Smooth muscle cell (in vitro differentiated cells): ENCODE results near the gene ELFN1. TPM values are rescaled to one million over a fixed set of nuclear protein-coding genes. Genes with fewer than 3 reads are reported as not detected.

Source experiments
- DNase-seq: peaks from one replicate; lab custom pipeline; 2025; ENCODE audit not compliant: unreplicated experiment; lab: John Stamatoyannopoulos, UW
- H2AFZ ChIP-seq: fragments of 200-600 bp; sonication (generic); 2 replicates; pipeline ENCODE4 v1.6.0; 2016; ENCODE audit warnings: antibody characterized with exemption, low read depth, mild to moderate bottlenecking
- H3F3A ChIP-seq: fragments of 200-600 bp; sonication (generic); 2 replicates; pipeline ENCODE4 v1.6.0; 2017; ENCODE audit warnings: antibody characterized with exemption, low read depth
- H3K27ac ChIP-seq: fragments of 200-600 bp; sonication (generic); 2 replicates; pipeline ENCODE4 v1.5.1; 2016; ENCODE audit warnings: low read depth, mild to moderate bottlenecking
- H3K27me3 ChIP-seq: fragments of 200-600 bp; sonication (generic); 2 replicates; pipeline ENCODE4 v1.6.1; 2016; ENCODE audit warnings: low read depth, mild to moderate bottlenecking
- H3K36me3 ChIP-seq: fragments of 200-600 bp; sonication (generic); 2 replicates; pipeline ENCODE4 v1.5.1; 2016; ENCODE audit warnings: low read depth
- H3K4me1 ChIP-seq: fragments of 200-600 bp; sonication (generic); 2 replicates; pipeline ENCODE4 v1.5.1; 2016; ENCODE audit warnings: low read depth
- H3K4me2 ChIP-seq: fragments of 200-600 bp; sonication (generic); 2 replicates; pipeline ENCODE4 v1.6.0; 2016; ENCODE audit warnings: mild to moderate bottlenecking
- H3K4me3 ChIP-seq: fragments of 200-600 bp; sonication (generic); 2 replicates; pipeline ENCODE4 v1.5.1; 2016; ENCODE audit warnings: mild to moderate bottlenecking
- H3K79me2 ChIP-seq: fragments of 200-600 bp; sonication (generic); 2 replicates; pipeline ENCODE4 v1.6.0; 2016; ENCODE audit warnings: low read depth, mild to moderate bottlenecking
- H3K9ac ChIP-seq: fragments of 200-600 bp; sonication (generic); 2 replicates; pipeline ENCODE4 v1.6.0; 2016; ENCODE audit warnings: low read depth
- H3K9me3 ChIP-seq: fragments of 200-600 bp; sonication (generic); replicated peaks from 2 replicates; pipeline ENCODE4 v1.5.1; 2016; ENCODE audit warnings: low read depth
- H4K20me1 ChIP-seq: fragments of 200-600 bp; sonication (generic); 2 replicates; pipeline ENCODE4 v1.6.0; 2016; ENCODE audit warnings: low read depth
- WGBS: methylation state at CpG from one replicate; pipeline ENCODE4 v1.1.7; 2016; ENCODE audit warnings: low lambda C conversion rate; 5-methylcytosine and 5-hydroxymethylcytosine counted together
- polyA plus RNA-seq: library from polyadenylated mRNA; unstranded; fragments of >200 nt; fragmentation: Nextera tagmentation; extraction: Ambion mirVana; gene quantifications from 2 replicates; pipeline ENCODE4 v1.2.1, GENCODE V29; 2016
- total RNA-seq: library from RNA; depleted of rRNA; stranded (reverse); fragments of >200 nt; gene quantifications from 2 replicates; pipeline ENCODE4 v1.2.3, GENCODE V29; 2014
- TF ChIP-seq, protein P1 (sequence below): fragments of 200-600 bp; sonication (generic); IDR thresholded peaks from 2 replicates; pipeline ENCODE4 v1.5.1; 2017; ENCODE audit warnings: borderline replicate concordance, mild to moderate bottlenecking, antibody characterized with exemption; ENCODE audit not compliant: insufficient read depth, poor library complexity, severe bottlenecking

The ELFN1 gene
- total and polyA plus RNA-seq, 2 experiments from 2014 or later, result 4.2 to 6.2 TPM

DNA sequence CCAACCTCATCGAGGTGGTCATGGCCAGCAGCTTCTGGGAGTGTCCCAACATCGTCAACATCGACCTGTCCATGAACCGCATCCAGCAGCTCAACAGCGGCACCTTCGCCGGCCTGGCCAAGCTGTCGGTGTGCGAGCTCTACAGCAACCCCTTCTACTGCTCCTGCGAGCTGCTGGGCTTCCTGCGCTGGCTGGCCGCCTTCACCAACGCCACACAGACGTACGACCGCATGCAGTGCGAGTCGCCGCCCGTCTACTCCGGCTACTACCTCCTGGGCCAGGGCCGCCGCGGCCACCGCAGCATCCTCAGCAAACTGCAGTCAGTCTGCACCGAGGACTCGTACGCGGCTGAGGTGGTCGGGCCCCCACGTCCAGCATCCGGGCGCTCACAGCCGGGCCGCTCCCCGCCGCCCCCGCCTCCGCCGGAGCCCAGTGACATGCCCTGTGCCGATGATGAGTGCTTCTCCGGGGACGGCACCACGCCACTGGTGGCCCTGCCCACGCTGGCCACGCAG is 75.0 kb downstream of the ELFN1 start:
- no peaks in the 10 kb centered on the region for H3K36me3 ChIP-seq
- H3K4me1 ChIP-seq, result no peaks in the 10 kb centered on the region
- H3K79me2 ChIP-seq, result no peaks in the 10 kb centered on the region
- no peaks in the 10 kb centered on the region for H3F3A ChIP-seq
- DNase-seq, result no peak
- TF ChIP-seq, protein P1, sequence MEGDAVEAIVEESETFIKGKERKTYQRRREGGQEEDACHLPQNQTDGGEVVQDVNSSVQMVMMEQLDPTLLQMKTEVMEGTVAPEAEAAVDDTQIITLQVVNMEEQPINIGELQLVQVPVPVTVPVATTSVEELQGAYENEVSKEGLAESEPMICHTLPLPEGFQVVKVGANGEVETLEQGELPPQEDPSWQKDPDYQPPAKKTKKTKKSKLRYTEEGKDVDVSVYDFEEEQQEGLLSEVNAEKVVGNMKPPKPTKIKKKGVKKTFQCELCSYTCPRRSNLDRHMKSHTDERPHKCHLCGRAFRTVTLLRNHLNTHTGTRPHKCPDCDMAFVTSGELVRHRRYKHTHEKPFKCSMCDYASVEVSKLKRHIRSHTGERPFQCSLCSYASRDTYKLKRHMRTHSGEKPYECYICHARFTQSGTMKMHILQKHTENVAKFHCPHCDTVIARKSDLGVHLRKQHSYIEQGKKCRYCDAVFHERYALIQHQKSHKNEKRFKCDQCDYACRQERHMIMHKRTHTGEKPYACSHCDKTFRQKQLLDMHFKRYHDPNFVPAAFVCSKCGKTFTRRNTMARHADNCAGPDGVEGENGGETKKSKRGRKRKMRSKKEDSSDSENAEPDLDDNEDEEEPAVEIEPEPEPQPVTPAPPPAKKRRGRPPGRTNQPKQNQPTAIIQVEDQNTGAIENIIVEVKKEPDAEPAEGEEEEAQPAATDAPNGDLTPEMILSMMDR, result no peak
- H3K9me3 ChIP-seq, result no peaks in the 10 kb centered on the region
- no peaks in the 10 kb centered on the region for H3K27me3 ChIP-seq
- no peak overlapping the region for H2AFZ ChIP-seq
- WGBS, result 97% methylated on average over 41 of the region's 46 CpGs
- H3K27ac ChIP-seq, result no peak overlapping the region
- no peak overlapping the region for H3K9ac ChIP-seq
- H3K4me3 ChIP-seq, result no peak overlapping the region
- no peaks in the 10 kb centered on the region for H4K20me1 ChIP-seq
- no peak overlapping the region for H3K4me2 ChIP-seq

DNA sequence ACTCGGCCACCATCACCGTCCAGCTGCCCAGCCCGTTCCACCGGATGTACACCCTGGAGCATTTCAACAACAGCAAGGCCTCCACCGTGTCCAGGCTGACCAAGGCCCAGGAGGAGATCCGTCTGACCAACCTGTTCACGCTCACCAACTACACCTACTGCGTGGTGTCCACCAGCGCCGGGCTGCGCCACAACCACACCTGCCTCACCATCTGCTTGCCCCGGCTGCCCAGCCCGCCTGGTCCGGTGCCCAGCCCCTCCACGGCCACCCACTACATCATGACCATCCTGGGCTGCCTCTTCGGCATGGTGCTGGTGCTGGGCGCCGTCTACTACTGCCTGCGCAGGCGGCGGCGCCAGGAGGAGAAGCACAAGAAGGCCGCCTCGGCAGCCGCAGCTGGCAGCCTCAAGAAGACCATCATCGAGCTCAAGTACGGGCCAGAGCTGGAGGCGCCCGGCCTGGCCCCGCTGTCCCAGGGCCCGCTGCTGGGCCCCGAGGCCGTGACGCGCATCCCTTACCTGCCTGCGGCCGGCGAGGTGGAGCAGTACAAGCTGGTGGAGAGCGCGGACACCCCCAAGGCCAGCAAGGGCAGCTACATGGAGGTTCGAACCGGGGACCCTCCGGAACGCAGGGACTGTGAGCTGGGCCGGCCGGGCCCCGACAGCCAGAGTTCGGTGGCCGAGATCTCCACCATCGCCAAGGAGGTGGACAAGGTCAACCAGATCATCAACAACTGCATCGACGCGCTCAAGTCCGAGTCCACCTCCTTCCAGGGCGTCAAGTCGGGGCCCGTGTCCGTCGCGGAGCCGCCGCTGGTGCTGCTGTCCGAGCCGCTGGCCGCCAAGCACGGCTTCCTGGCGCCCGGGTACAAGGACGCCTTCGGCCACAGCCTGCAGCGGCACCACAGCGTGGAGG is 75.8 kb downstream of the ELFN1 start:
- no peaks in the 10 kb centered on the region for H3K9me3 ChIP-seq
- TF ChIP-seq, protein P1, result no peak
- 96% methylated on average over 72 of the region's 72 CpGs for WGBS
- H3K27me3 ChIP-seq, result no peaks in the 10 kb centered on the region
- no peak overlapping the region for H3K4me2 ChIP-seq
- H3K36me3 ChIP-seq, result no peaks in the 10 kb centered on the region
- no peaks in the 10 kb centered on the region for H3K79me2 ChIP-seq
- H3K4me1 ChIP-seq, result no peaks in the 10 kb centered on the region
- H4K20me1 ChIP-seq, result no peaks in the 10 kb centered on the region
- DNase-seq, result no peak
- no peak overlapping the region for H3K27ac ChIP-seq
- H3F3A ChIP-seq, result no peaks in the 10 kb centered on the region
- no peak overlapping the region for H3K9ac ChIP-seq
- no peak overlapping the region for H2AFZ ChIP-seq
- no peak overlapping the region for H3K4me3 ChIP-seq

DNA sequence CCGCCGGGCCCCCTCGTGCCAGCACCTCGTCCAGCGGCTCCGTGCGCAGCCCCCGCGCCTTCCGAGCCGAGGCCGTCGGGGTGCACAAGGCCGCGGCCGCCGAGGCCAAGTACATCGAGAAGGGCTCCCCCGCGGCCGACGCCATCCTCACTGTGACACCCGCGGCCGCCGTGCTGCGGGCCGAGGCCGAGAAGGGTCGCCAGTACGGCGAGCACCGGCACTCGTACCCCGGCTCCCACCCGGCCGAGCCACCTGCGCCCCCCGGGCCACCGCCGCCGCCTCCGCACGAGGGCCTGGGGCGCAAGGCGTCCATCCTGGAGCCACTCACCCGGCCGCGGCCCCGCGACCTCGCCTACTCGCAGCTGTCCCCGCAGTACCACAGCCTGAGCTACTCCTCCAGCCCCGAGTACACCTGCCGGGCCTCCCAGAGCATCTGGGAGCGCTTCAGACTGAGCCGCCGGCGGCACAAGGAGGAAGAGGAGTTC is 76.5 kb downstream of the ELFN1 start:
- Histone ChIP-seq H3K36me3 (no peaks in the 10 kb centered on the region), H4K20me1 (no peaks in the 10 kb centered on the region), H3K4me3 (no peak overlapping the region), H3K4me1 (no peaks in the 10 kb centered on the region), H3F3A (no peaks in the 10 kb centered on the region), H3K27me3 (no peaks in the 10 kb centered on the region), H3K79me2 (no peaks in the 10 kb centered on the region), H2AFZ (no peak overlapping the region), H3K9me3 (no peaks in the 10 kb centered on the region), H3K4me2 (no peak overlapping the region), H3K27ac (no peak overlapping the region), H3K9ac (no peak overlapping the region)
- no peak for DNase-seq
- WGBS, result 97% methylated on average over 27 of the region's 60 CpGs
- TF ChIP-seq, protein P1, result no peak
